M059J (cell line): Measurements from ENCODE around the gene MS4A12. TPM values are rescaled to one million over a fixed set of nuclear protein-coding genes. Genes with fewer than 3 reads are reported as not detected.
"Not testable (repeated sequence)": the region's sequence is repeated elsewhere in the genome, so short reads cannot be mapped to it uniquely, and the experiment has no call there.

ENCODE experiments used
- DNase-seq: peaks from one replicate; pipeline ENCODE4 v3.0.0-alpha.2; 2012; ENCODE audit warnings: low read depth
- total RNA-seq: library from RNA; depleted of rRNA; stranded (reverse); fragments of >200 nt; shearing (Covaris generic); gene quantifications from 2 replicates; pipeline ENCODE4 v1.2.3, GENCODE V29; 2014; rRNA removed

Gene MS4A12
- total RNA-seq, 1 experiment from 2014 or later: 0.27 TPM

DNA sequence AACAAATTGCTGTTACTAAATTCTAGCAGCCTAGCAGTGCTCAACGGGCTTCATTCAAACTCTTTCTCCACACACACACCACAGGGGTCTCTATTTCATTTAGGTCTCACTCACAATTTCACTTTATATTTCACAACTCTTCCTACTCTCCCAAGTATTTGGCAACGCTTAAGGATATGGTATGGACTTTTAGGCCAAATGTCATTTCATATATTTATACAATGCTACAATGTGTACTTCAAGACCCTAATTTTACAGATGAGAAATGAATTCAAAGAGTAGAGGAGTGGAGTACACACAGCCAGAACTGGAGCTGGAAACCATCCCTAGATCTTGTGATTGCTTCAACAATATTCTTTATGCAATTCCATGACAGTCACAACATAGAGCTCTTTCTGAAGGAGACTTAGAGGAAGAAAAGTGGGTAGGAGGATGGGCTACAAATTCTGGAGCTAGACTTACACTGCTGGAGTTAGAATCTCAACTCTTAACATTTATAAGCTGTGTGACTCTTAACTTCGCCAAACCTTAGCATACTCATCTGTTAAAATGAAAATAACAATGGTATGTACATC, 20.2 kb downstream of the MS4A12 start:
- DNase-seq: no peak

DNA sequence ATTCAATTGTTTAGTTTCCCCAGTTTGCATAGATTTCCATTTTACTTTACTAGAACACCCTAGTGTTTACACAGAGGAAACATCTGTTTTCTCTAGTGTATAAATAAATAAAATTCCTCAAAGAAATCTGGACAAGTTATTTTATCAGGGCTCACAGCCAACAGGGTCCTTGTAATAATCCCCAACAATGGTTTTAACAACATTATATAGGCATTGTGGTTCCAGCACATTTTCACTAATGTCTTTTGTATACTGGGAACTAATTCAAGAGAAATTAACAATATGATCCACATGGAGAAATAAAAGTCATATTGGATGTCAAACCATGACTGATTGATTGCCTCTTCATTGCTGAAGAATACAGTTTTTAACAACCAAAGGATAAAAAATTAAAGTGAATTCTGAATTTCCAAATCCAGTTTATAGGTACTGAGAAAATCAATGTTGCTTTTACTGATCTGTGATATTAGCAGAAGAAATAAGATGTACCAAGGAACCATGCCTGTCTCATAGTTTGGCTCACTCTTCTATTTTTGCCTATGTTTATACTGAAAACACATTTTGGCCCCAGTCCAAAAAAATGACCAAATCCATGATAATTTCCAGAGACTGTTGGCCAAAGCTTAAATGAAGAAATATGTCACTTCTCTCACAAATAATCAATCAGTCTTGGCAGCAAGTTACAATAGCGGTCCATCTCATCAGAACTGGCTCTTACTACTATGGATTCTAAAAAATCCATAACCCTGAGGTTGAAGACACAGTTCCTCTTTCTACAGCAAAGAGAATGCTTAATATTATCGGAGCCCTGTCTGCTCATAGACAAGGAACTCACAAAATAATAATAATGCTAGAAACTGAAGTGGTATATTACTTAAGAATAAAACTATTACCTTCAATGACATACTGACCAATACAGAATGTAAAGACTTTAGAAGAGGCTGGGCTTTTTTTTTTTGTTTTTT, 21.2 kb downstream of the MS4A12 start:
- DNase-seq: no peak

DNA sequence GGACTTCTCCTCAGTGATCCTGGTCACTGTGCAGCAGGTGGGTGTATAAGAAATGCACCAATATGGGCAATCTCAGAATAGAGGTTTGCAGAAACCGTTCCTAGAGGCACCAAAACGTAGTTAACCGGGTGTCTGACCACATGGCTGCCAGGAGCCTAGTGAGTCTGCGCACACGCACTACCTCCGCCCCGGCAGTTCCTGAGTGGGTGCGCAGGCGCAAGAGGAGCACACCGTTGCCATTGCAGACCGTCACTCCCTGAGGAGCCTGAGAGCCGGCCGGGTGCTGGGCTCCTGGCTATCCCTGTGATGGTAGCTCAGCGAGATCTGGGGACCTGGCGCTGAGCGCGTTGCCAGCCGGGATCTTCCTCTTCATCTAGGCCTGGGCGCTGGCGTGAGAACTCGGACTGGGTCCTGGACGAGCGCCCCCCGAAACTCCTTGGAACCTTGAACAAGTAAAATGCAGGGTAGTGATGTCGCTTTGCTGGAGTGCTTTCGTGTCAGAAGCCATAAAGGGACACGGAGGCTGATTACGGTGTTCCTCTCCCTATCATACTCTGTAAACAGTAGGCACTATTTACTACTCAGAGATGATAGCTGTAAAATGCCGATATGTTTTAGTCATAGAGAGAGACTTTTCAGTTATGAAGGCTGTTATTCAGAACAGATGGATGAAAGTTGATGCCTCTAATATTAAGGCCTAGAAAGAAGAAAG, 22.7 kb downstream of the MS4A12 start, which contains the start of gene MS4A13:
MS4A13 (plus strand) TSS at position 249 of the 712 bp plus-strand sequence. CDS start 2,692 bp downstream, outside the sequence.
- no peak for DNase-seq

DNA sequence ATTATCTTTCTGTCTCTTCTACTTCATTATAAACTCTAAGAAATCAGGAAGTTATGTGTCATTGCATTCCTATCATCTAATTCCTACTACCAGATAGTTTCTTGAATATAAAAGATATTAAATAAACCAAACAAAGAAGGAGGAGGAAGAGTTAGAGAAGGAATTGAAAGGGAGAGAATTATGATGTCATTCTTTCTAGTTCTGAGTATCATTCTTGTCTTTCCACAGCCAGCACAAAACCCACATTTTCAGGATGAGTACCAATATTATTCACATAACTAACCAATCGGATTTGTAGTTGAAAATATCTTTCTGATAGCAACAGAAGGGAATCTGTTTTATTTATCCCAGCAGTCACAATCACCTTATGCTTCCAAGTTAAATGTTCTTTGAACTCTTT, 35.9 kb downstream of the MS4A12 start:
- DNase-seq: no peak

DNA sequence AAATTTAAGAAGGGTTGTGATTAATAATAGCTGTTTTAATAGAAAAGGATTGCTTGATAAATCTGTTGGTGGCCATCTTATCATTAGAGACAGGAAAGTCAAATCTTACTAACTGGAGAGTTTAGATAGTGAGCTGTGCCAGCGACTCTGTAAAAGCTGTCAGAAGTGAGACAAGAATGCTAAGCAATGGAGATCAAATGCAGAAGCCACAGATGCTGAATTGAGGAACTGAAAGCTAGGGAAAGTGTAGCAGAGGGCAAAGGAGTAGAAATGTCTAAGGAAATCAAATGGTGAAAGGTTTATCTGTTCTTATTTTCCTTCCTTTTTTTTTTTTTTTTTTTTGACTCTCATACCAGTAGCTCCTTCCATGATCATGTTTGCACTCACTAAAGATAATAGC, 36.4 kb downstream of the MS4A12 start:
- no peak for DNase-seq

DNA sequence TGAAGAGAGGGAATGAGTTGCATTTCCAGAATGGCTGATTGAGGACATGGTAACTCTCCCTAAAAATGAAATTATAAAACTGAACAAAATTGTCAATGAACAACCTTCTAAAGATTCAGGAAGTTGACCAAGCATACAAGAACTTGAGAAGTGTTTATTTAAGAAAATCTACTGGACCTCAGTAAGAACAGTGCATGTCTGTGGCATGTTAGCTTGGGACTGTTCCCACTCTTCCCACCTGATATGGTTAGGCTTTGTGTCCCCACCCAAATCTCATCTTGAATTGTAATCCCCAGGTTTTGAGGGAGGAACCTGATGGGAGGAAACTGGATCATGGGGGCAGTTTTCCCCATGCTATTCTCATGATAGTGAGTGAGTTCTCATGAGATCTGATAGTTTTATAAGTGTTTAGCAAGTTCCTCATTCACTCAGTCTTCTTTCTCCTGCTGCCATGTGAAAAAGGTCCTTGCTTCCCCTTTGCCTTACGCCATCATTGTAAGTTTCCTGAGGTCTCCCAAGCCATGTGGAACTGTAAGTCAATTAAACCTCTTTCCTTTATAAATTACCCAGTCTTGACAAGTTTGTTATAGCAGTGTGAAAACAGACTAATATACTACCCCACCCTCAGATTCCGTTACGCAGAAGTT, 38.0 kb downstream of the MS4A12 start:
- DNase-seq: no peak

DNA sequence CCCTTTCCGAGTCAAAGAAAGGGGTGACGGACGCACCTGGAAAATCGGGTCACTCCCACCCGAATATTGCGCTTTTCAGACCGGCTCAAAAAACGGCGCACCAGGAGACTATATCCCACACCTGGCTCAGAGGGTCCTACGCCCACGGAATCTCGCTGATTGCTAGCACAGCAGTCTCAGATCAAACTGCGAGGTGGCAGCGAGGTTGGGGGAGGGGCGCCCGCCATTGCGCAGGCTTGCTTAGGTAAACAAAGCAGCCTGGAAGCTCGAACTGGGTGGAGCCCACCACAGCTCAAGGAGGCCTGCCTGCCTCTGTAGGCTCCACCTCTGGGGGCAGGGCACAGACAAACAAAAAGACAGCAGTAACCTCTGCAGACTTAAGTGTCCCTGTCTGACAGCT, 39.8 kb downstream of the MS4A12 start:
- not testable (repeated sequence) for DNase-seq

DNA sequence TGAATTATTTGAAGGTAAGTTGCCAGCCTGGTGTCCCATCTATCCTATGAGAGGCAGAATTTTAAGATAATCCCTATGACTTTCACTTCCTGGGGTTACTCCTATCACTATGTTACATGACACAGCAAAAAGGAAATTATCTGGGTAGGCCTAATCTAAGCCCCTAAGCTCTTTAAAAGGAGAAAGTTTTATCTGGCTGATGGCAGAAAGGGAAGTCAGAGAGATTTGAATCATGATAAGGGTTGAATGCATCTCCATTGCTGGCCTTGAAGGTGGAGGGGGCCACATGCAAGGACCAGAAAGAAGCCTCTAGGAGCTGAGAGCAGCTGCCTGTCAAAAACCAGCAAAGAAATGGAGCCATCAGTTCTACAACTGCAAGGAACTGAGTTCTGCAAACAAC, 46.0 kb downstream of the MS4A12 start:
- DNase-seq: not testable (repeated sequence)

DNA sequence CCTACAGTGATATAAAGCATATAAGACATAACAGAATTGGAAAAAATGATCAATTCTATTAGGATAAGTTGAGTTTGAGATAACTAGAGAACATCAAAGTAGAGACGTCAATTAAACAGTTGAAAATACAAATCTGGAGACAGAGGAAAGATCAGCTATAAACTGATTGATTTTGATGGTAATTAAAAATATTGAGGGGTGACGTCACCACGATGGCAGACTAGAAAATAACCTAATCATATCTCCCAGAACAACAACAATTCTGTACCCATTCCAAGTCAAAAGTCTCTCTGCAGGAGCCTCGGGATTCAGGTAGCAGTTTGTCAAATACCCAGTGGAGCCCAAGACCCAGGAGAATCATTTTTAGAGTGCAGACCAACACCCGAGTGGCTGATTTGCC, 51.5 kb downstream of the MS4A12 start:
- DNase-seq: no peak

Other genes with a start within 250 kb of the MS4A12 start
- not detected in 2 replicates for gene MS4A4E, start 249.6 kb upstream of the MS4A12 start, total RNA-seq
- gene MS4A4A, start 212.1 kb upstream of the MS4A12 start, total RNA-seq: 33.0 and 50.9 TPM in 2 replicates
- gene MS4A6E, start 165.5 kb upstream of the MS4A12 start, total RNA-seq: 25.8 and 38.5 TPM in 2 replicates
- gene MS4A7, start 114.2 kb upstream of the MS4A12 start, total RNA-seq: not detected in 2 replicates
- not detected in 2 replicates for gene MS4A14, start 96.3 kb upstream of the MS4A12 start, total RNA-seq
- not detected in 2 replicates for gene MS4A5, start 63.2 kb upstream of the MS4A12 start, total RNA-seq
- not detected in 2 replicates for gene MS4A1, start 36.9 kb upstream of the MS4A12 start, total RNA-seq
- not detected in 2 replicates for gene MS4A13, start 22.6 kb downstream of the MS4A12 start, total RNA-seq
- not detected in 2 replicates for gene MS4A8, start 206.8 kb downstream of the MS4A12 start, total RNA-seq
- gene MS4A18, start 231.9 kb downstream of the MS4A12 start, total RNA-seq: not detected in 2 replicates